Measurements from ENCODE around the gene CRISPLD2.

GRCh38 chr16:84787263-84787622 is 32.5 kb upstream of the CRISPLD2 start:
- TF ChIP-seq CTCF (IDR thresholded peaks at IDR 0.05) (no peak), POLR2A (IDR thresholded peaks at IDR 0.05) (no peak)

Measured in Peyer's patch (tissue), 4 donors.